Upper lobe of right lung (tissue), 1 donor: Measurements from ENCODE around the gene NLRC3. TPM values are rescaled to one million over a fixed set of nuclear protein-coding genes. Genes with fewer than 3 reads are reported as not detected.

Source experiments
- ATAC-seq: fragments of 200-7000 bp; cut with Tn5 transposase; one replicate; pipeline ENCODE4 v1.9.1; 2020; ENCODE audit warnings: mild to moderate bottlenecking, moderate library complexity
- DNase-seq: peaks from one replicate; pipeline ENCODE4 v3.0.0-alpha.2; 2020
- H3K27ac ChIP-seq: fragments of 200-600 bp; one replicate; pipeline ENCODE4 v1.8.0; 2022
- H3K27me3 ChIP-seq: fragments of 200-600 bp; one replicate; pipeline ENCODE4 v1.8.0; 2022; ENCODE audit warnings: mild to moderate bottlenecking
- H3K36me3 ChIP-seq: fragments of 200-600 bp; one replicate; pipeline ENCODE4 v1.8.0; 2022
- H3K4me1 ChIP-seq: fragments of 200-600 bp; one replicate; pipeline ENCODE4 v1.8.0; 2022
- H3K4me3 ChIP-seq: fragments of 200-600 bp; one replicate; pipeline ENCODE4 v1.8.0; 2022; ENCODE audit warnings: mild to moderate bottlenecking
- H3K9me3 ChIP-seq: fragments of 200-600 bp; one replicate; pipeline ENCODE4 v1.8.0; 2022
- CTCF ChIP-seq: fragments of 200-600 bp; IDR thresholded peaks from one replicate; pipeline ENCODE4 v1.8.0; 2022; ENCODE audit warnings: antibody characterized with exemption
- intact Hi-C: fragments of 100-400 bp; cut with DNase I; formaldehyde crosslinking; loops from one replicate; pipeline ENCODE4 v1.11.0; 2022
- total RNA-seq: library from RNA; stranded (reverse); fragmentation: NEBNext Ultra II Directional; extraction: Animal tissue kit (Norgen Biotek cat#: 25700); gene quantifications from one replicate; pipeline ENCODE4 v1.2.1, GENCODE V29; 2021
- donor health status: DM: no; HTN: yes; CAD: no; lungs with severe emphysema.

Gene NLRC3
- total RNA-seq, 1 donor from 2014 or later = 5.5 TPM

- TF ChIP-seq CTCF = no peak
- no peak overlapping the region for H3K27ac ChIP-seq
- H3K27me3 ChIP-seq = no peaks in the 10 kb centered on the region
- no peak overlapping the region for H3K4me3 ChIP-seq
- ATAC-seq (no peak), DNase-seq (no peak)
- no peaks in the 10 kb centered on the region for H3K4me1 ChIP-seq
- peaks cover 3% of the 10 kb centered on the region for H3K36me3 ChIP-seq
- H3K9me3 ChIP-seq = no peaks in the 10 kb centered on the region
- intact Hi-C loops = no loop called here
These were observed 27.3 kb downstream of the NLRC3 start for GRCh38 chr16:3549906-3550305.

- ATAC-seq (no peak), DNase-seq (peak; percentile 59)
- Histone ChIP-seq H3K4me3 (no peak overlapping the region), H3K9me3 (no peaks in the 10 kb centered on the region), H3K4me1 (no peaks in the 10 kb centered on the region), H3K27ac (no peak overlapping the region), H3K36me3 (peaks cover 3% of the 10 kb centered on the region), H3K27me3 (no peaks in the 10 kb centered on the region)
- intact Hi-C loops = no loop called here
- no peak for TF ChIP-seq CTCF
These were observed 28.3 kb downstream of the NLRC3 start for GRCh38 chr16:3548859-3549258.

- Histone ChIP-seq H3K4me3 (no peak overlapping the region), H3K27ac (no peak overlapping the region), H3K36me3 (peaks cover 3% of the 10 kb centered on the region), H3K27me3 (no peaks in the 10 kb centered on the region), H3K9me3 (no peaks in the 10 kb centered on the region), H3K4me1 (no peaks in the 10 kb centered on the region)
- intact Hi-C loops = no loop called here
- no peak for ATAC-seq
- no peak for DNase-seq
- TF ChIP-seq CTCF = no peak
These were observed 28.8 kb downstream of the NLRC3 start for GRCh38 chr16:3548445-3548844.

- ATAC-seq (peak; percentile 52), DNase-seq (no peak)
- H3K36me3 ChIP-seq = peaks cover 3% of the 10 kb centered on the region
- no peaks in the 10 kb centered on the region for H3K4me1 ChIP-seq
- no peaks in the 10 kb centered on the region for H3K9me3 ChIP-seq
- no peak overlapping the region for H3K4me3 ChIP-seq
- no peaks in the 10 kb centered on the region for H3K27me3 ChIP-seq
- no peak for TF ChIP-seq CTCF
- intact Hi-C loops = no loop called here
- H3K27ac ChIP-seq = no peak overlapping the region
These were observed 30.1 kb downstream of the NLRC3 start for GRCh38 chr16:3546986-3547682.

DNA sequence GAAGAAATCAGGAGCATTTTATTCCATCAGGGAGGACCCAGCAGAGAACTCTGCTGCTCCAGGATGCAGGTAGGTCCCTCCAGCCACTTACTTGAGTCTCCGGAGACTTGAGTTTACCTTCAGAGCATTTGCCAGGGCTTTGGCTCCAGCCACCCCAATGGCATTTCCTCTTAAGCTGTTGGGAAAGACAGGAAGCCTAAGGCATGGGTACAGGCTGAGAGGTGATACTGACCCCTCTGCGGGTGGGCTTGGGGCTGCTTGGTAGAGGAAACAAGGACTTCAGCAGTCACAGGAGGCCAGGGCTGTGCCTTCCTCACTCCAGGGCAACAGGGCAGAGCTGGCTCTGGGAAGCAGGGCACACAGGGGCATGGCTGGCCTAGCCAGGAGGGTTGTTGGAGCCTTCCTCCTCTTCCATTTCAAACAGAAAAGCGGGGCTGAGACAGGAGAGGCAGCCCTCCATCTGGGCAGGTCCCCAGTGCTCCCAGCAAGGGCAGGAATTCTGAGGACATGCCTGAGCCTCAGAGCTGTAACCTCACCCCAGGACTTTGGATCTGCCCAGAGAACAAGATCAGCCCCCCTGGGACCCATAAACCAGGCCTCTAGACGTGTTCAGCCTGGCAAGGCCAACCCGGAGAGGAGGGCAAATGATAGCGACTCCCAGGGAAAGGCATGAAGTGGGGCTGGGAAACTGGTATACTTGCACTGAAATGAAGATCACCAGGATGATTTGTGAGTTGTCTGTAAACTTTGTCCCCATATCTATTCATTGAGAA is 34.4 kb downstream of the NLRC3 start:
- H3K4me1 ChIP-seq = no peaks in the 10 kb centered on the region
- no peak overlapping the region for H3K4me3 ChIP-seq
- TF ChIP-seq CTCF = no peak
- no peaks in the 10 kb centered on the region for H3K27me3 ChIP-seq
- ATAC-seq (no peak), DNase-seq (peak; percentile 38)
- H3K9me3 ChIP-seq = no peaks in the 10 kb centered on the region
- H3K36me3 ChIP-seq = peaks cover 8% of the 10 kb centered on the region
- no peak overlapping the region for H3K27ac ChIP-seq
- intact Hi-C loops = no loop called here
